HG03196 (cell line): ENCODE results near the gene CAV2.

Experiments
- ATAC-seq: cut with Tn5 transposase; IDR thresholded peaks from one replicate; pipeline ENCODE4 v1.9.1; 2021; ENCODE audit not compliant: unreplicated experiment

CAV2 gene

GRCh38 chr7:116522247-116522646, 22.7 kb downstream of the CAV2 start:
- no peak for ATAC-seq

- ATAC-seq, result no peak
These were observed 24.7 kb downstream of the CAV2 start for GRCh38 chr7:116524221-116524608.

- ATAC-seq, result no peak
These were observed 25.2 kb downstream of the CAV2 start, which contains the start of gene CAV1 for GRCh38 chr7:116524609-116525297. Gene CAV1 (plus strand): TSS chr7:116525036. CDS start chr7:116525063, 27 bp downstream.

- ATAC-seq, result peak; percentile 53
These were observed 25.9 kb downstream of the CAV2 start for GRCh38 chr7:116525298-116525912.

DNA sequence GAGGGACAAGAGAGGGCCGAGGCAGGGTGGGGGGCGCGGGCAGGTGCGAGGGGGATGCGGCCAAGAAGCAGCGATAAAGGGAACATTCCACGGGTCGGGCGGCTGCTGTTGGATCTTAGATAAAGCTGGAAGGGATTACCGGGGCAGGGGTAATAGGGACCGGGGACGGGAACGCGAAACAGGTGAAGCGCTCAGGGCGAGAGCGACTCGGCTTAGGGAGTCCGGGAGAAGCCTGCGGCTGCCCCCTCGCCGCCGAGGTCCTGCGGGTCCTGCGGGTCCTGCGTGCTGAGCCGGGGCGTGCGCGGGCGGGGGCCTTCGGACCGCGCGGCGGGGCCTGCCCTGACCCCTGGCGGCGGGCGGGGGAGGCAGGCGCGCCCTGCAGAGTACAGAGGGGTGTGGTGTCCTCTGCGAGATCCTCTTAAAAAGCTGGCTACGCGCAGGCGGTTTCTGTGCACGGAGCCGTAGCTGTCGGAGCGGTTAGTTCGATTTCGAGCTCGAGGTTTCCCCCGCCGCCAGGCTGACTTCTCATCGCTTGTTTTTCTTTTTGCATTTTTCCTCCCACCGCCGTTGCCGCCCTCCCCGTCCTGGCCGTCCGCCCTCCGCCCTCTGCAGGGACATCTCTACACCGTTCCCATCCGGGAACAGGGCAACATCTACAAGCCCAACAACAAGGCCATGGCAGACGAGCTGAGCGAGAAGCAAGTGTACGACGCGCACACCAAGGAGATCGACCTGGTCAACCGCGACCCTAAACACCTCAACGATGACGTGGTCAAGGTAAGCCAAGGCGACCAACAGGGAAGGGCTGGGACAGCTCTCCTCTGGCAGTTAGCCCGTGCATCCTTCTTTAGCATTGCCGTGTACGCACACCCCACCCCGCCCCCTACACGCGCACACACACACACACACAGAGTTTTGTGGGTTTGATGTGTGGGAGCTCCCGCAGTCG, 26.6 kb downstream of the CAV2 start:
- peak; percentile 91 for ATAC-seq

GRCh38 chr7:116526897-116527296, 27.4 kb downstream of the CAV2 start:
- no peak for ATAC-seq

DNA sequence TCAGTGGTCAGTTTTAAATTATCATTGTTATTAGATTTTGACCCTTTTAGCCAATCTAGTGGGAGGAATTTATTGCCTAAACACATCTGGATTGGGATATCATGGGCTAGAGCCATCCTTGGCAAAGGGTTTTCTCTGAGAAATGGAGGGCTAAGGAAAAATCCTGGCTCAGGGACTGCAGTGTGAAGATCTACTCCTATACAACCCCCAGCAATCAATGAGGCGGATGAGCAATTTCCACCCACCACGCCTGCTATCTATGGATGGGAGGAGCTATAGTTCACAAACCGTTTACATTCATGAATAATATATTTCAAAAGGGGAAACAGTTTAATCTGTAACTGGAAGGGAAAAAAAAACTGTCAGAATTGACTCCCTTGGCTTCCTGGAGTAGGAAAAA, 28.0 kb downstream of the CAV2 start:
- ATAC-seq, result no peak

DNA sequence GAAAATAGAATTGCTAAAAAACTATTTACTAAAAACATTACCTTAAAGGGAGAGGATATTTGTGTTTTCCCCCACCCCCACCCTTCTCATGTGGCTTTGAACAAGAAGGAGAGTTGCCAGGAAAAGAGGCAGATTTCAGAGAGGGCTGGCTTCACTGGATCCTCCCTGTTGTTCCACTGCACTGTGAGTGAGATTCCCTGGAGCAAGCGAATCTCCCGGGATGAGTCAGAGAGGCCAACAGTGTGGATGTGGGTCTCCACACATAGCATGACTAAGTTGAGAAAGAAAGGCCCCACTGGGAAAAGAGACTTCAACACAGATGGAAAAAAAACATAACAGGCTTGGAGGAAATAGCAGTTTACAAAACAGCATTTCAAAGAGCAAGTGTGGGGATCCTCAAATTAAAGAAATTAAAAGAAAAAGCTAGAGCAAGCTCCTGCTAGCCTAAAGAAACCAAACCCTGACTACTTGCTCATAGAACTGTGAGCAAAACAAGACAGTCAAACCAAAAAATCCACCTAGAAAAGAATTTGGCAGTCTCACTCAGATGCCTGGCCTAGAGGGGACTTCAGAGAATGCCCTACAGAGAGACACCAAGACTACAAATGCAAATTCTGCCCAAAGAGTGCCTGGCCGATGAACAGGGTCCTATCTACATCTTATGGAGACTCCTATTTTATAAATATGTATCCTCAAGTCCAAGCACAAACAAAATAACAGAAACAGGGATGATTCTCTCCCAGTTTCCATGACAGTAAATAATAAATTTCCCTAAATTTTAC, 28.7 kb downstream of the CAV2 start:
- ATAC-seq, result no peak

DNA sequence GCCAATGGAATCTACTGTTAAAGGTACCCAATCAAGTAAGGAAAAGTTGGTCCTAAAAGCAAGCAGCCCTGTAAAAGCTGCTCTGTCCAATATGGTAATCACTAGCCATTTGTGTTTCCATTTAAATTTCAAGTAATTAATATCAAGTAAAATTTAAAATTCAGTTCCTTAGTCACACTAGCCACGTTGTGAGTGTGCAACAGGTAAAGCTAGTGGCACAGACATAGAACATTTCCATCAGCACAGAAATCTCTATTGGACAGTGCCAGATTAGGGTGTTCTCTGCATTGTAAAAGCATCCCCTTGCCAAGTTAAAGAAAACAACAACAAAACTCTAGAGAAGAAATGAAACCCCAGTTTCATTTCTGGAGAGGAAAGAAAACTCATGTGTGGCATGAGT, 29.7 kb downstream of the CAV2 start:
- no peak for ATAC-seq

DNA sequence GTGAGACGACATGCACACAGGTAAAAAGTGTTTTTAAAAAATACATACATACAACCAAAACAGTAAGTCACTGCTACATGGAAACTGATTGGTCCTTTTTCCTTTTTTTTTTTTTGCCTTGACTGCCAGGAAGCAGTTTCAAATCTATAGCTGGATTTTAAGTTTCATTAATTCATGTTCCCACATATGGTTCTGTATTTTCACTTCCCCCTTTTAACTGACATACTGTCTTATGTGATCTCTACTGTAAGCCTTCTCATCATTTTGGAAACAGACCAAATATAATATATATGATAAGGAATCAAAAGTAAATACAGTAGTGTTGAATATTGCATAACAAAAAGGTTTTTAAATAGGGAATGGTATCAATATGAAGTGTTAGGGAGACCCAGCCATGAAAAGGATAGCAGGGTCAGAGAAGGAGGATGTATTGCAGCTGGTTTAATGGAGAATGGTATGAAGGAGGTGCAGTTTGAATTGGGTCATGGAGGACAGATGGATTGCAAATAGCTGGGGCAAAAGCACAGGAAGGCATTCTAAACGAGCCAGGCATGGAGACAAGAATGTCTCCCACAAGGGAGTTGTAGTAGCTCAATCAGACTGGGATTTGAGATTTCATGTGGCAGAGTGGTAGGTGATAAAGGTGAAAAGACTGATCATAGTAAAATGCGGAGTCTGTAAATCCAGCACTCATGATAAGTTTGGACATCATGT, 30.7 kb downstream of the CAV2 start:
- ATAC-seq, result no peak

- no peak for ATAC-seq
These were observed 32.7 kb downstream of the CAV2 start for GRCh38 chr7:116532102-116532688.

DNA sequence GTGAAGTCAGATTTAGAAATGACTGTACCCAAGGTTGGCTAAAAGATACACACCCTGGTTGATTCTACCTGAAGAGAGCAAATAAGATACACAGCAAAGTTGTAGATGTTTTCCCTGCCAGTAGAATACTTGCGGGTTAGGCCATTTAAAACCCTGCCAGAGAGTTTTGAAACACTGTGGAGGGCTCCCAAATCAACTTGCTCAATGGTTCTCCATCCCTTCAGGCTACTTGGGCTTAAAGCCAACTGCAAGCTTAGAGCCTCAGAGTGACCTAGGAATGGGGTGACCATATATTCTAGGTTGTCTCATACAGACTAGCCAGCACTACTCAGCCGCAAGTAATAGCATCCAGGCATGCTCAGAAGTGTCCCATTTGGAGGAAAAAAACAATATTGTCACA, 35.3 kb downstream of the CAV2 start:
- no peak for ATAC-seq

GRCh38 chr7:116535416-116535815, 35.9 kb downstream of the CAV2 start:
- ATAC-seq, result no peak

- no peak for ATAC-seq
These were observed 38.6 kb downstream of the CAV2 start for GRCh38 chr7:116538138-116538537.

GRCh38 chr7:116539879-116540278, 40.3 kb downstream of the CAV2 start:
- no peak for ATAC-seq

- no peak for ATAC-seq
These were observed 41.2 kb downstream of the CAV2 start for GRCh38 chr7:116540743-116541142.

DNA sequence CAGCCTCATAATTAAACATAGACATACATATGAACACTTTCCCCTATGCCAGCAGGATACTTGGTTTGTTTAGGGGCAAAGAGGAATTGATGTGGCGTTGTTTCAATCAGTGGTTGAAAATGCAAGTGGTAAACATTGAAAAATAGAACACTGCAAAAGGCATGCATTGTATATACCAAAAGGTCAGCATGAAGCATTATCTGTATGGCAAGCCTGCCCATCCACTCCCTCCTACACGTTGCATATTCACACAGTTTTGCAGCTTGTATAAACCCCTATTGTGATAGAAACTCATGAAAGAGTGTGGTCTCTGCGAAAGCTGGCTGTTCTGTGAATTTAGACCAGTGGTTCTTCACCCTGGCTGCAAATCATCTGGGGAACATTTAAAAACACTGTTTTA, 42.4 kb downstream of the CAV2 start:
- ATAC-seq, result no peak

DNA sequence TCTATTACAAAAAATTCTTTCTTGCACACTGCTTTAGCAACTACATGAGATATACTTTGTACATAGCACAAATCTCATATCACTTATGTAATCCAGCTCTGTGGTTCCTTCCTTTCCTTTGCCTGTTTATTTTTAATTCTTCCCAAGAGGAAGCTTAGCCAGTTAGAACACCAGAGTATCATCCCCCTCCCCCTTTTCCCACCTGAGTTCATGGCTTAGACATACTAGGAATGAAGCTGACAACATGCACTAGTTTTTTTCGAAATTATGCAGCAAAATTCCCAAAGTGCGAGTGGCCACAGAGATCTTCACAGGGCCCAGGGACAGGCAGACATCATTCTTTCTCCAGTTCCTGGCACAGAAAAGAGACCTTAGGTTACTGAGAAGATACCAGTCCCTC, 43.1 kb downstream of the CAV2 start:
- ATAC-seq, result no peak

- no peak for ATAC-seq
These were observed 44.1 kb downstream of the CAV2 start for GRCh38 chr7:116543664-116544063.

GRCh38 chr7:116544487-116544886, 44.9 kb downstream of the CAV2 start:
- ATAC-seq, result no peak
